WTC11 (cell line): ENCODE results near the gene SHISA9. TPM values are rescaled to one million over a fixed set of nuclear protein-coding genes. Genes with fewer than 3 reads are reported as not detected.
A peak's percentile ranks its signal among the peaks of the same experiment; 100 is the strongest.

Experiments
- ATAC-seq: fragments of 200-7000 bp; cut with Tn5 transposase; 2 replicates; pipeline ENCODE4 v1.10.0; 2021; ENCODE audit warnings: mild to moderate bottlenecking, moderate library complexity
- CTCF ChIA-PET: fragments of 300-600 bp; sonication (Branson Sonifier 250); formaldehyde crosslinking; loops from one replicate; lab custom pipeline; 2021; ENCODE audit warnings: antibody characterized with exemption; lab: Charles Lee
- POLR2A ChIA-PET: fragments of 350-600 bp; sonication (Branson Sonifier 250); formaldehyde crosslinking; loops from one replicate; lab custom pipeline; 2021; ENCODE audit warnings: antibody characterized with exemption; lab: Charles Lee
- DNase-seq: peaks from one replicate; pipeline ENCODE4 v3.0.0; 2021; ENCODE audit warnings: low spot score
- H3K27ac Mint-ChIP-seq: 2 replicates; pipeline ENCODE4 v1.8.0; 2021; ENCODE audit warnings: mixed read lengths
- H3K27me3 Mint-ChIP-seq: 2 replicates; pipeline ENCODE4 v1.8.0; 2021; ENCODE audit warnings: low read depth, mild to moderate bottlenecking, moderate library complexity, mixed read lengths
- H3K36me3 Mint-ChIP-seq: 2 replicates; pipeline ENCODE4 v1.8.0; 2021; ENCODE audit warnings: mixed read lengths
- H3K4me1 Mint-ChIP-seq: 2 replicates; pipeline ENCODE4 v1.8.0; 2022; ENCODE audit warnings: mixed read lengths
- H3K4me3 Mint-ChIP-seq: 2 replicates; pipeline ENCODE4 v1.8.0; 2021; ENCODE audit warnings: mild to moderate bottlenecking, moderate library complexity, mixed read lengths
- H3K9me3 Mint-ChIP-seq: 2 replicates; pipeline ENCODE4 v1.8.0; 2021; ENCODE audit warnings: mixed read lengths
- CDX4 ChIP-seq: fragments of 250-450 bp; sonication (Bioruptor Pico); IDR thresholded peaks from 2 replicates; pipeline ENCODE4 v1.9.0; 2021; ENCODE audit warnings: moderate library complexity, mild to moderate bottlenecking, inconsistent platforms, borderline replicate concordance
- CREM ChIP-seq: sonication (generic); formaldehyde crosslinking; IDR thresholded peaks from 2 replicates; pipeline ENCODE4 v1.8.1; 2022; ENCODE audit warnings: mild to moderate bottlenecking, missing genetic modification reagents, moderate library complexity
- ETV6 ChIP-seq: sonication (generic); formaldehyde crosslinking; IDR thresholded peaks from 2 replicates; pipeline ENCODE4 v1.8.1; 2022; ENCODE audit warnings: mild to moderate bottlenecking, missing genetic modification reagents
- FOXK1 ChIP-seq: sonication (generic); formaldehyde crosslinking; IDR thresholded peaks from 2 replicates; pipeline ENCODE4 v1.8.0; 2022; ENCODE audit warnings: mild to moderate bottlenecking, moderate library complexity, missing genetic modification reagents
- HMGXB4 ChIP-seq: sonication (generic); formaldehyde crosslinking; IDR thresholded peaks from 2 replicates; pipeline ENCODE4 v1.8.1; 2023; ENCODE audit warnings: mild to moderate bottlenecking, moderate library complexity, missing genetic modification reagents
- MXD4 ChIP-seq: fragments of 250-450 bp; sonication (Bioruptor Pico); IDR thresholded peaks from 2 replicates; pipeline ENCODE4 v1.8.0; 2021; ENCODE audit warnings: mild to moderate bottlenecking, moderate library complexity, borderline replicate concordance
- NFATC4 ChIP-seq: fragments of 250-450 bp; sonication (Bioruptor Pico); IDR thresholded peaks from 2 replicates; pipeline ENCODE4 v1.9.0; 2021; ENCODE audit warnings: mild to moderate bottlenecking
- OVOL2 ChIP-seq: fragments of 250-450 bp; sonication (Bioruptor Pico); IDR thresholded peaks from 2 replicates; pipeline ENCODE4 v1.9.0; 2021; ENCODE audit warnings: mild to moderate bottlenecking, borderline replicate concordance
- TP53 ChIP-seq: sonication (generic); formaldehyde crosslinking; IDR thresholded peaks from 2 replicates; pipeline ENCODE4 v1.8.1; 2023; ENCODE audit warnings: mild to moderate bottlenecking, missing genetic modification reagents
- ZNF263 ChIP-seq: sonication (generic); formaldehyde crosslinking; IDR thresholded peaks from 2 replicates; pipeline ENCODE4 v1.8.1; 2022; ENCODE audit warnings: low read depth, mild to moderate bottlenecking, moderate library complexity, missing genetic modification reagents
- ZNF317 ChIP-seq: sonication (generic); formaldehyde crosslinking; IDR thresholded peaks from 2 replicates; pipeline ENCODE4 v1.8.1; 2023; ENCODE audit warnings: low read depth, mild to moderate bottlenecking, moderate library complexity, missing genetic modification reagents, borderline replicate concordance
- ZNF423 ChIP-seq: fragments of 250-450 bp; sonication (Bioruptor Pico); IDR thresholded peaks from 2 replicates; pipeline ENCODE4 v2.1.2; 2022; ENCODE audit warnings: mild to moderate bottlenecking, moderate library complexity
- total RNA-seq: library from RNA; stranded (reverse); gene quantifications from 3 replicates; pipeline ENCODE4 v1.2.3, GENCODE V29; 2021
- TF ChIP-seq, protein P1 (sequence below): sonication (generic); formaldehyde crosslinking; conservative IDR thresholded peaks from 2 replicates; pipeline ENCODE4 v1.8.1; 2023; ENCODE audit warnings: mild to moderate bottlenecking, low read depth, missing genetic modification reagents, moderate library complexity
- TF ChIP-seq, protein P2 (sequence below): sonication (generic); formaldehyde crosslinking; IDR thresholded peaks from 2 replicates; pipeline ENCODE4 v1.8.0; 2022; ENCODE audit warnings: missing genetic modification reagents
- TF ChIP-seq, protein P3 (sequence below): sonication (generic); formaldehyde crosslinking; IDR thresholded peaks from 2 replicates; pipeline ENCODE4 v1.8.0; 2022; ENCODE audit warnings: mild to moderate bottlenecking, missing genetic modification reagents
- TF ChIP-seq, protein P4 (sequence below): fragments of 250-450 bp; sonication (Bioruptor Pico); IDR thresholded peaks from 2 replicates; pipeline ENCODE4 v1.9.0; 2021; ENCODE audit warnings: mild to moderate bottlenecking
- TF ChIP-seq, protein P5 (sequence below): fragments of 200-600 bp; IDR thresholded peaks from 2 replicates; pipeline ENCODE4 v1.8.0; 2022; ENCODE audit warnings: antibody characterized with exemption

Gene SHISA9
- total RNA-seq, 1 experiment from 2014 or later, result 37.5 TPM

GRCh38 chr16:13036600-13036999 lies 135.2 kb downstream of the SHISA9 start:
- DNase-seq (peak; percentile 70), ATAC-seq (no peak)
- TF ChIP-seq, protein P1, sequence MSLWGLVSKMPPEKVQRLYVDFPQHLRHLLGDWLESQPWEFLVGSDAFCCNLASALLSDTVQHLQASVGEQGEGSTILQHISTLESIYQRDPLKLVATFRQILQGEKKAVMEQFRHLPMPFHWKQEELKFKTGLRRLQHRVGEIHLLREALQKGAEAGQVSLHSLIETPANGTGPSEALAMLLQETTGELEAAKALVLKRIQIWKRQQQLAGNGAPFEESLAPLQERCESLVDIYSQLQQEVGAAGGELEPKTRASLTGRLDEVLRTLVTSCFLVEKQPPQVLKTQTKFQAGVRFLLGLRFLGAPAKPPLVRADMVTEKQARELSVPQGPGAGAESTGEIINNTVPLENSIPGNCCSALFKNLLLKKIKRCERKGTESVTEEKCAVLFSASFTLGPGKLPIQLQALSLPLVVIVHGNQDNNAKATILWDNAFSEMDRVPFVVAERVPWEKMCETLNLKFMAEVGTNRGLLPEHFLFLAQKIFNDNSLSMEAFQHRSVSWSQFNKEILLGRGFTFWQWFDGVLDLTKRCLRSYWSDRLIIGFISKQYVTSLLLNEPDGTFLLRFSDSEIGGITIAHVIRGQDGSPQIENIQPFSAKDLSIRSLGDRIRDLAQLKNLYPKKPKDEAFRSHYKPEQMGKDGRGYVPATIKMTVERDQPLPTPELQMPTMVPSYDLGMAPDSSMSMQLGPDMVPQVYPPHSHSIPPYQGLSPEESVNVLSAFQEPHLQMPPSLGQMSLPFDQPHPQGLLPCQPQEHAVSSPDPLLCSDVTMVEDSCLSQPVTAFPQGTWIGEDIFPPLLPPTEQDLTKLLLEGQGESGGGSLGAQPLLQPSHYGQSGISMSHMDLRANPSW (CRISPR knock-in tag), result no peak
- TF ChIP-seq NFATC4 (no peak), ZNF423 (no peak), ZNF317 (CRISPR knock-in tag) (no peak), TP53 (CRISPR knock-in tag) (no peak), ETV6 (CRISPR knock-in tag) (no peak), OVOL2 (CRISPR knock-in tag) (no peak)
- TF ChIP-seq, protein P2, sequence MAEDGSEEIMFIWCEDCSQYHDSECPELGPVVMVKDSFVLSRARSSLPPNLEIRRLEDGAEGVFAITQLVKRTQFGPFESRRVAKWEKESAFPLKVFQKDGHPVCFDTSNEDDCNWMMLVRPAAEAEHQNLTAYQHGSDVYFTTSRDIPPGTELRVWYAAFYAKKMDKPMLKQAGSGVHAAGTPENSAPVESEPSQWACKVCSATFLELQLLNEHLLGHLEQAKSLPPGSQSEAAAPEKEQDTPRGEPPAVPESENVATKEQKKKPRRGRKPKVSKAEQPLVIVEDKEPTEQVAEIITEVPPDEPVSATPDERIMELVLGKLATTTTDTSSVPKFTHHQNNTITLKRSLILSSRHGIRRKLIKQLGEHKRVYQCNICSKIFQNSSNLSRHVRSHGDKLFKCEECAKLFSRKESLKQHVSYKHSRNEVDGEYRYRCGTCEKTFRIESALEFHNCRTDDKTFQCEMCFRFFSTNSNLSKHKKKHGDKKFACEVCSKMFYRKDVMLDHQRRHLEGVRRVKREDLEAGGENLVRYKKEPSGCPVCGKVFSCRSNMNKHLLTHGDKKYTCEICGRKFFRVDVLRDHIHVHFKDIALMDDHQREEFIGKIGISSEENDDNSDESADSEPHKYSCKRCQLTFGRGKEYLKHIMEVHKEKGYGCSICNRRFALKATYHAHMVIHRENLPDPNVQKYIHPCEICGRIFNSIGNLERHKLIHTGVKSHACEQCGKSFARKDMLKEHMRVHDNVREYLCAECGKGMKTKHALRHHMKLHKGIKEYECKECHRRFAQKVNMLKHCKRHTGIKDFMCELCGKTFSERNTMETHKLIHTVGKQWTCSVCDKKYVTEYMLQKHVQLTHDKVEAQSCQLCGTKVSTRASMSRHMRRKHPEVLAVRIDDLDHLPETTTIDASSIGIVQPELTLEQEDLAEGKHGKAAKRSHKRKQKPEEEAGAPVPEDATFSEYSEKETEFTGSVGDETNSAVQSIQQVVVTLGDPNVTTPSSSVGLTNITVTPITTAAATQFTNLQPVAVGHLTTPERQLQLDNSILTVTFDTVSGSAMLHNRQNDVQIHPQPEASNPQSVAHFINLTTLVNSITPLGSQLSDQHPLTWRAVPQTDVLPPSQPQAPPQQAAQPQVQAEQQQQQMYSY (CRISPR knock-in tag), result no peak
- TF ChIP-seq, protein P3, sequence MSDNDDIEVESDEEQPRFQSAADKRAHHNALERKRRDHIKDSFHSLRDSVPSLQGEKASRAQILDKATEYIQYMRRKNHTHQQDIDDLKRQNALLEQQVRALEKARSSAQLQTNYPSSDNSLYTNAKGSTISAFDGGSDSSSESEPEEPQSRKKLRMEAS (CRISPR knock-in tag), result no peak
- Mint-ChIP-seq H3K27me3 (no peaks in the 10 kb centered on the region), H3K36me3 (peaks cover 8% of the 10 kb centered on the region), H3K4me1 (peaks cover 21% of the 10 kb centered on the region), H3K27ac (no peak overlapping the region), H3K4me3 (no peak overlapping the region), H3K9me3 (peaks cover 9% of the 10 kb centered on the region)
- CTCF ChIA-PET, result interaction anchor here (1.0 kb wide), 1 partner anchor 138 kb away, joined by 3 read pairs; no protein-coding TSS in a partner anchor
- POLR2A ChIA-PET, result no interaction called here

- no peaks in the 10 kb centered on the region for H3K27me3 Mint-ChIP-seq
- peaks cover 9% of the 10 kb centered on the region for H3K9me3 Mint-ChIP-seq
- H3K4me3 Mint-ChIP-seq, result no peak overlapping the region
- peaks cover 8% of the 10 kb centered on the region for H3K36me3 Mint-ChIP-seq
- H3K27ac Mint-ChIP-seq, result no peak overlapping the region
- TF ChIP-seq FOXK1 (CRISPR knock-in tag) (no peak), HMGXB4 (no peak), CDX4 (CRISPR knock-in tag) (no peak), CREM (no peak), ZNF263 (CRISPR knock-in tag) (no peak), MXD4 (no peak)
- TF ChIP-seq, protein P2 (CRISPR knock-in tag), result no peak
- TF ChIP-seq, protein P4, sequence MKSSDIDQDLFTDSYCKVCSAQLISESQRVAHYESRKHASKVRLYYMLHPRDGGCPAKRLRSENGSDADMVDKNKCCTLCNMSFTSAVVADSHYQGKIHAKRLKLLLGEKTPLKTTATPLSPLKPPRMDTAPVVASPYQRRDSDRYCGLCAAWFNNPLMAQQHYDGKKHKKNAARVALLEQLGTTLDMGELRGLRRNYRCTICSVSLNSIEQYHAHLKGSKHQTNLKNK (CRISPR knock-in tag), result no peak
- TF ChIP-seq, protein P5, sequence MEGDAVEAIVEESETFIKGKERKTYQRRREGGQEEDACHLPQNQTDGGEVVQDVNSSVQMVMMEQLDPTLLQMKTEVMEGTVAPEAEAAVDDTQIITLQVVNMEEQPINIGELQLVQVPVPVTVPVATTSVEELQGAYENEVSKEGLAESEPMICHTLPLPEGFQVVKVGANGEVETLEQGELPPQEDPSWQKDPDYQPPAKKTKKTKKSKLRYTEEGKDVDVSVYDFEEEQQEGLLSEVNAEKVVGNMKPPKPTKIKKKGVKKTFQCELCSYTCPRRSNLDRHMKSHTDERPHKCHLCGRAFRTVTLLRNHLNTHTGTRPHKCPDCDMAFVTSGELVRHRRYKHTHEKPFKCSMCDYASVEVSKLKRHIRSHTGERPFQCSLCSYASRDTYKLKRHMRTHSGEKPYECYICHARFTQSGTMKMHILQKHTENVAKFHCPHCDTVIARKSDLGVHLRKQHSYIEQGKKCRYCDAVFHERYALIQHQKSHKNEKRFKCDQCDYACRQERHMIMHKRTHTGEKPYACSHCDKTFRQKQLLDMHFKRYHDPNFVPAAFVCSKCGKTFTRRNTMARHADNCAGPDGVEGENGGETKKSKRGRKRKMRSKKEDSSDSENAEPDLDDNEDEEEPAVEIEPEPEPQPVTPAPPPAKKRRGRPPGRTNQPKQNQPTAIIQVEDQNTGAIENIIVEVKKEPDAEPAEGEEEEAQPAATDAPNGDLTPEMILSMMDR, result no peak
- CTCF ChIA-PET, result interaction anchor here (0.6 kb wide), 1 partner anchor 148 kb away, joined by 3 read pairs; no protein-coding TSS in a partner anchor
- peaks cover 25% of the 10 kb centered on the region for H3K4me1 Mint-ChIP-seq
- ATAC-seq, result no peak
- no peak for DNase-seq
- POLR2A ChIA-PET, result no interaction called here
These were observed 137.2 kb downstream of the SHISA9 start for GRCh38 chr16:13038591-13038990.
